ENCODE measurements around the gene DDIT4L. TPM values are rescaled to one million over a fixed set of nuclear protein-coding genes. Genes with fewer than 3 reads are reported as not detected.
"Not testable (repeated sequence)": the region's sequence is repeated elsewhere in the genome, so short reads cannot be mapped to it uniquely, and the experiment has no call there.

The DDIT4L gene
- polyA plus RNA-seq, 10 donors: 6.0 to 35.5 (median 13.5) TPM

GRCh38 chr4:100169491-100170485 lies 20.5 kb downstream of the DDIT4L start:
- DNase-seq: no peak

- DNase-seq: no peak
Observed at GRCh38 chr4:100168521-100168920, 21.7 kb downstream of the DDIT4L start.

- no peak for DNase-seq
Observed at GRCh38 chr4:100166297-100167039, 23.8 kb downstream of the DDIT4L start.

GRCh38 chr4:100165809-100166208 lies 24.5 kb downstream of the DDIT4L start:
- DNase-seq: no peak

- DNase-seq: no peak
Observed at GRCh38 chr4:100164808-100165760, 25.2 kb downstream of the DDIT4L start.

- DNase-seq: no peak
Observed at GRCh38 chr4:100162027-100162685, 28.1 kb downstream of the DDIT4L start.

GRCh38 chr4:100149190-100149589 lies 41.1 kb downstream of the DDIT4L start:
- no peak for DNase-seq

- no peak for DNase-seq
Observed at GRCh38 chr4:100147684-100148083, 42.6 kb downstream of the DDIT4L start.

- no peak for DNase-seq
Observed at GRCh38 chr4:100147198-100147597, 43.1 kb downstream of the DDIT4L start.

GRCh38 chr4:100146756-100147155 lies 43.5 kb downstream of the DDIT4L start:
- DNase-seq: no peak

- DNase-seq: not testable (repeated sequence)
Observed at GRCh38 chr4:100137320-100137719, 52.9 kb downstream of the DDIT4L start.

Other genes starting within 250 kb of the DDIT4L start
- 10 to 100 TPM; 16.0 to 26.6 (median 21.8) TPM for gene DNAJB14, start 243.8 kb downstream of the DDIT4L start, polyA plus RNA-seq (ENCODE audit: insufficient read length in 10 of 10)
- 100 to 1,000 TPM; 153 to 289 (median 194) TPM for gene H2AZ1, start 240.2 kb downstream of the DDIT4L start, polyA plus RNA-seq (ENCODE audit: insufficient read length in 10 of 10)